ENCODE measurements around the gene UTP25.
"Not testable (repeated sequence)": the region's sequence is repeated elsewhere in the genome, so short reads cannot be mapped to it uniquely, and the experiment has no call there.

Gene UTP25

GRCh38 chr1:209873067-209873799 lies 45.5 kb downstream of the UTP25 start:
- FAIRE-seq: no peak

GRCh38 chr1:209875515-209875914 lies 47.7 kb downstream of the UTP25 start:
- FAIRE-seq: no peak

- no peak for FAIRE-seq
Observed at GRCh38 chr1:209876078-209876800, 48.5 kb downstream of the UTP25 start.

DNA sequence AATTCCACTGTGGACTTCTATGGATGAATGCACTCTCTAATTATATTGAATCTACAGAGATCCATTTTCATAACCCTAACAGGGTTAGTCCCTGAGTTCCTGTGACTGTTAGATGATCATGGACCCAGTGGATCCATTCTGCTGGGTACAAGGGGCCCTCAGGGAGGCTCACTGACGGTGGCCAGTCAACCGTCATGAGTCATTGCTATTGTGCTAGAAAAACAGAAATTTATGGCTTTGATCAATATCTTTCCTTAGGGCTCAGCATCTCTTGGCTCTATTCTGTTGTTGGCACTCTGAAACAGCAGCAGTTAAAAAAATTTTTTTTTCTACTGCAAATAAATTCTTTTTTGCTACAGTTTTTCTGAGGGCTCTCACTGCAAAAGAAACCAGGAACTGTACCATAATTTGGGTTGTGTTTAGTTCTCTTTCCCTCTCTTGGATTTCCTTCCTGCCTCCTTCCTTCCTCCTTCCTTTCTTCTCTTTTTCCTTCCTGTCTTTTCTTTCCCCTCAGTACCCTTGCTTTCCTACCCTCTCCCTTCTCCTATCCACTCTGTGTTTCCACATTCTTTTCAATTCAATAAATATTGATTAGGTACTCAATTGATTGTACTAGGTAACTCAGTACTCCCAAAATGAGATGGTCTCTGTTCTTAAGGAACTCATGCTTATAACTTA lies 49.5 kb downstream of the UTP25 start:
- no peak for FAIRE-seq

GRCh38 chr1:209878964-209879363 lies 51.2 kb downstream of the UTP25 start:
- no peak for FAIRE-seq

- no peak for FAIRE-seq
Observed at GRCh38 chr1:209879539-209879938, 51.8 kb downstream of the UTP25 start.

- no peak for FAIRE-seq
Observed at GRCh38 chr1:209880031-209880430, 52.3 kb downstream of the UTP25 start.

GRCh38 chr1:209881619-209882018 lies 53.8 kb downstream of the UTP25 start:
- no peak for FAIRE-seq

DNA sequence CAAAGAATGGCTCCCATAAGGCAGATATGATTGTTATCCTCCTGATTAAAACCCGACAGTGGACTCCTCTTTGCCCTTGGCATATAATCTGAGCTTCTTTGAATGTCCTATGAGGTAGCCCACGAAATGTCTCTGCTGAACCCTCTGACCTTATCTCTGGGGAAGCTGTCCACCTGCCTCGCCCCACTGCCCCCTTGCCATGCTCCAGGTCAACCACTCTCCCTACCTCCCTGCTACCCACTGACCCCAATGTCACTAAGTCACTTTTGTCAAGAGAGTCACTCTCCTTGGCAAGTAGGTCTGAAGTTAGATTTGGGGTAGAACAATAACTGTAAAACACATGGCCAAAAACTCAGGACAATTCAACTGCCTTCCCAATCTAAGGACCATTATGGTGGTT lies 54.5 kb downstream of the UTP25 start:
- FAIRE-seq: no peak

GRCh38 chr1:209882942-209883340 lies 55.2 kb downstream of the UTP25 start:
- FAIRE-seq: no peak

DNA sequence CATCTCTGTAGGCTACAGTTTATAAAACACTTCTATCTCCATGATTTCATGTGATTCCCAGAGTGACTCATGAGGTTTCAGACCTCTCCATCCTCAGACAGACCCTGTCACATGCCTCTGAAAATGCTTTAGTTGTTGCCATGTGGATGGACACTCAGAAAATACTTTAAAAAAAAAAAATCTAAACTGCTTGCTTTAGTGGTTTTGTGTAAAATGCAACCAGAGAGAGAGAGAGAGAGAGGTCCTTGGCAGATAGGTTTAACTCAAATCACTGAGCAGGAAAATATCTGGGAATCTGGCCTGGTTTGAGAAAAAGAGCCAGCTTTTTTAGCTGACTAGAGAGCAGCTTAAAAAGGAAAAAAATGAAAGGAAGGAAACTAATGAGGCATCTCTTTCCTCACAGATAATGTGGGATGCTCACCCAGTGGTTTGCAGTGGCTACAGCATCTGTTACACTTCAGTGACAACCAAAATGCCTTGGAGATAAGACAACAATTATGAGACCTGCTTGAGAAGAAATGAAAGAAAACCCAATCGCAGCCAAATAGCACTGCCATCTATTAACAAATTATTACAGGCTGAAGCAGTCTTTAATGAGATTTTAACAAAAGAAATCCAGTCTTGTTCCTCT lies 55.7 kb downstream of the UTP25 start:
- FAIRE-seq: no peak

DNA sequence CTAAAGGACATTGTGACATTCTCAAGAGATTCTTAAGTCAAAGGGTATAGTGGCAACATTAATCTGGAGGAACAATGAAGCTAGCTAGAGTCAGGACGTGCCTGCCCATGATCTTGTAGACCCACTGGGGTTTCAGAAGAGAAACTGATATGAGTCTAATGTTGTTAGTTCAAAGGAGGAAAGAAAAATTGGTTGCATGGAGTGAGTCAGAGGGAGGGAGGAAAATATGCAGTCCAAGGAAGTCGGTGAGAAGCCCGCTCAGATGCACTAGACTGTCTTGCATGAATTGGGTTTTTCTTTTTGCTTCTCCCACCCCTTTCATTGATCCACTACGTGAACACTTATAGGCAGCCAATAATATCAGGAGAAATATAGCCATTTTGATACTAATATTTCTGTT lies 56.5 kb downstream of the UTP25 start:
- FAIRE-seq: no peak

GRCh38 chr1:209884665-209885117 lies 56.9 kb downstream of the UTP25 start:
- FAIRE-seq: no peak

DNA sequence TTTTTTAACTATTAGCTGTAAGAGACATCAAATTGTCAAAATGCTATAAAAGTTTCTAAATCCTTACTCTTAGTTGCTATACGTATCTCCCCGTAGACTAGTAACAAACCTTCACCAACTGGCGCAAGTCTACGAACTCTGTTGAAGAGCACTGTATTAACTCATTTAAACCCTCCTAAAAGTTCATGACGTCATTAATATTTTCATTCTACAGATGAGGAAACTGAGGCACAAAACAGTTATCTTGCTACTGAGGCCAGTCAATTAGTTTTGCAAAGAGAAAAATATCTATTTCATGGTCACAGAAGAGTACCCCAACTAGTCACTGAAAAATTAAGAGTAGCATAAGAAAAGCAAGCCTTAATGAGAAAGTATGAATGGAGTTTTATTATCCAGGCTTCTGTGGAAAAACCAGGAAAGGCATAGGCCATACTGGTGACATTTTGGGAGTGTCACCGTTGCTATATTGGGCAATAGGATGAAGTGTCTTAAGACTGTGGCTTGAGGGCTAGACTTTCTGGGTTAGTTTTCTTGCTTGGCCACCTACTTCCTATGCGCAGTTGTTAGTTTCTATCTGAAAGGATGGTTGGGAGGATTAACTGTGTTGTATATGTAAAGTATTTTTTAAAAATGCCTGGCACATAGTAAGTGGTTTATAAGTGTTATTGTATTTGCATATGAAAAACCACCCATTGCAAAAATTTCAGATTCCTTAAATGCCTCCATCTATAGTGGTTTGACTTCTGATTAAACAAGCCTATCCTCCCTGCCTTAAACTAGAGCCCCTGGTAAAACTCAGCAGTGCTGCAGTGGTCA lies 57.8 kb downstream of the UTP25 start:
- no peak for FAIRE-seq

GRCh38 chr1:209886219-209886536 lies 58.4 kb downstream of the UTP25 start:
- FAIRE-seq: no peak

DNA sequence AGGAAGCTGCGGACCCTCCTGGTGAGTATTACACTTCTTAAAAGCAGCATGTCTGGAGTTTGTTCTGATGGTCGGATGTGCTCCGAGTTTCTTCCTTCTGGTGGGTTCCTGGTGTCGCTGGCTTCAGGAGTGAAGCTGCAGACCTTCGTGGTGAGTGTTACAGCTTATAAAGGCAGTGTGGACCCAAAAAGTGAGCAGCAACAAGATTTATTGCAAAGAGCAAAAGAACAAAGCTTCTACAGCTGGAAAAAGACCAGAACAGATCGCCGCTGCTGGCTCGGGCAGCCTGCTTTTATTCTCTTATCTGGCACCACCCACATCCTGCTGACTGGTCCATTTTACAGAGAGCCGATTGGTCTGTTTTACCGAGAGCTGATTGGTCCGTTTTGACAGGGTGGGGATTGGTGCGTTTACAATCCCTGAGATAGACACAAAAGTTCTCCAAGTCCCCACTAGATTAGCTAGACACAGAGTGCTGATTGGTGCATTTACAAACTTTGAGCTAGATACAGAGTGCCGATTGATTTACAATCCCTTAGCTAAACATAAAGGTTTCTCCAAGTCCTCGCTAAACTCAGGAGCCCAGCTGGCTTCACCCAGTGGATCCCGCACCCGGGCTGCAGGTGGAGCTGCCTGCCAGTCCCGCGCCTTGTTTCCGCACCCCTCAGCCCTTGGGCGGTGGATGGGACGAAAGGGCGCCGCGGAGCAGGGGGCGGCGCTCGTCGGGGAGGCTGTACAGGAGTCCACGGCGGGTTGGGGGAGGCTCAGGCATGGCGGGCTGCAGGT lies 60.7 kb downstream of the UTP25 start:
- FAIRE-seq: not testable (repeated sequence)

- FAIRE-seq: no peak
Observed at GRCh38 chr1:209889077-209889418, 61.3 kb downstream of the UTP25 start.

- FAIRE-seq: no peak
Observed at GRCh38 chr1:209890641-209891330, 63.0 kb downstream of the UTP25 start.

GRCh38 chr1:209893751-209894150 lies 66.0 kb downstream of the UTP25 start:
- FAIRE-seq: no peak

DNA sequence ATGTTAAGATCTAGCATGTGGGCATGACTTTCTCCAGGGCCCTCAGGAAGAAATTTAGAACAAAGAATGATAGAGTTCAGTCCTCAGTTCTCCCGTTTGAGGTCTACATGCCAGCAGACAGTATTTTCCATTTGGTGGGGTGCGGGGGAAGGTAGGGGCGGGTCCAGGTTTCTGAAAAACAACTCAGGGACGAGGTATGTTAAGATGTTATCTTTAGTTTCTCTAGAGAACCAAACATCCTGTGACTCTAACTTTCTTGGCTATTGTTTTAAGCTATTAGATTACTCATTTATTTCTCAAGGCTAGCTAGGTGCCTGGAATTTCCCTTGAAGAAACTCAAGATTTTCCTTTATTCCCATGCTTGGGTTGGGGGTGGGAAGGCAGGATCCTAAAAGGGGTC lies 67.9 kb downstream of the UTP25 start:
- FAIRE-seq: no peak

DNA sequence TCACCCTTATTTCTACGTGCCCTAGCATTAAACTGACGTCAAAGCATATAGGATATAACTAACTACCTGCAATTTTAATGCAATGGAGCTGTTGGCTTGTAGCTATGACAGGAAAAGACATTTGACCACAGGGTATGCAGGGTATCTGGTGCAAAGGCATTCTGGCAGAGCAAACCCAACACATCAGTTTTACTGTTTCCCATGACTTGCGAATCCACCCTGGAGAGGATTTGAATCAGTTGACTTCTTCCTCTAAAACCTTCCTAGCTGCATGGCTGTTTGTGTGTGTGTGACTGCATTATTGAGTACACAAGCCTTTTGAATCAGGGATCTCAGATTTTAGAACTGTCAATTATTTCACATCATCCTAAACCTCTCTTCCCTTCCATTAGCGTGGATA lies 68.6 kb downstream of the UTP25 start:
- no peak for FAIRE-seq

All from colon (tissue), 2 donors.